ENCODE data around the gene RHOBTB1.

DNA sequence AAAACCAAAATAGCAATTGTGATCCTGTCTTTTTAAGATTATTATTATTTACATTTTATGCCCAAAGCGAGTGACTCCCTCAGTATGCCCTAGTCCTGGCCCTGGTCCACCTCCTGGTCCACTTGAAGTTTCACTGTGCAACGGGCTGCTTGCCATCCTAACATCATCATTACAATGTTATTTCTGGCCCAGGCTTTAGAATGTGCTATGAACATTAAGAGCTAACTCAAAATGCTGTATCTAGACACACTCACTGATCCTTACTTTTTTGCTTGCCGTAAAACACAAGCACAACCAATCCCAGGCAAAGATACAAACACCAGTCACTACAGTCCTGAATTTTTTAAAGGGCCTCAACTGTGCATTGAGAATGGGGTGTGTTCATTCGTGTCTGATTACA is 38.4 kb downstream of the RHOBTB1 start:
- TF ChIP-seq CTCF (IDR thresholded peaks at IDR 0.05) = no peak
- no peak for TF ChIP-seq POLR2A (IDR thresholded peaks at IDR 0.05)
